Urothelium cell line (cell line): ENCODE data around the gene SLCO1B3.
"Not testable (repeated sequence)": the region's sequence is repeated elsewhere in the genome, so short reads cannot be mapped to it uniquely, and the experiment has no call there.

Experiments
- DNase-seq: peaks from one replicate; pipeline ENCODE4 v3.0.0; 2011; ENCODE audit warnings: low spot score, mixed read lengths
- FAIRE-seq: peaks from 2 replicates; lab custom pipeline; 2011; peaks lifted over from hg19 to GRCh38; lab: Jason Lieb, UNC

SLCO1B3 gene, protein sequence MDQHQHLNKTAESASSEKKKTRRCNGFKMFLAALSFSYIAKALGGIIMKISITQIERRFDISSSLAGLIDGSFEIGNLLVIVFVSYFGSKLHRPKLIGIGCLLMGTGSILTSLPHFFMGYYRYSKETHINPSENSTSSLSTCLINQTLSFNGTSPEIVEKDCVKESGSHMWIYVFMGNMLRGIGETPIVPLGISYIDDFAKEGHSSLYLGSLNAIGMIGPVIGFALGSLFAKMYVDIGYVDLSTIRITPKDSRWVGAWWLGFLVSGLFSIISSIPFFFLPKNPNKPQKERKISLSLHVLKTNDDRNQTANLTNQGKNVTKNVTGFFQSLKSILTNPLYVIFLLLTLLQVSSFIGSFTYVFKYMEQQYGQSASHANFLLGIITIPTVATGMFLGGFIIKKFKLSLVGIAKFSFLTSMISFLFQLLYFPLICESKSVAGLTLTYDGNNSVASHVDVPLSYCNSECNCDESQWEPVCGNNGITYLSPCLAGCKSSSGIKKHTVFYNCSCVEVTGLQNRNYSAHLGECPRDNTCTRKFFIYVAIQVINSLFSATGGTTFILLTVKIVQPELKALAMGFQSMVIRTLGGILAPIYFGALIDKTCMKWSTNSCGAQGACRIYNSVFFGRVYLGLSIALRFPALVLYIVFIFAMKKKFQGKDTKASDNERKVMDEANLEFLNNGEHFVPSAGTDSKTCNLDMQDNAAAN

GRCh38 chr12:20810487-20810886 lies at the start of gene SLCO1B3:
SLCO1B3 (plus strand) TSS chr12:20810705; CDS start chr12:20815739, 5,034 bp downstream.
- DNase-seq (no peak), FAIRE-seq (no peak)

DNA sequence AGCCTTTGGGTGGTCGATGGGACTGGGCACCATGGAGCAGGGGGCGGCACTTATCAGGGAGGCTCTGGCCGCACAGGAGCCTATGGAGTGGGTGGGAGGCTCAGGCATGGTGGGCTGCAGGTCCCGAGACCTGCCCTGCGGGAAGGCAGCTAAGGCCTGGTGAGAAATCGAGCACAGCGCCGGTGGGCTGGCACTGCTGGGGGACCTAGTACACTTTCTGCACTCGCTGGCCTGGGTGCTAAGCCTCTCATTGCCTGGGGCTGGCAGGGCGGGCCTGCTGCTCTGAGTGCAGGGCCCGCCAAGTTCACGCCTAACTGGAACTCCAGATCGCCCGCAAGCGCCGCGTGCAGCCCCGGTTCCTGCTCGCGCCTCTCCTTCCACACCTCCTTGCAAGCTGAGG lies 33.1 kb upstream of the SLCO1B3 start:
- DNase-seq: no peak
- FAIRE-seq: no peak

- no peak for FAIRE-seq
- DNase-seq: no peak
These were observed 31.5 kb upstream of the SLCO1B3 start for GRCh38 chr12:20778969-20779368.

GRCh38 chr12:20779971-20780370 lies 30.5 kb upstream of the SLCO1B3 start:
- not testable (repeated sequence) for DNase-seq, FAIRE-seq

DNA sequence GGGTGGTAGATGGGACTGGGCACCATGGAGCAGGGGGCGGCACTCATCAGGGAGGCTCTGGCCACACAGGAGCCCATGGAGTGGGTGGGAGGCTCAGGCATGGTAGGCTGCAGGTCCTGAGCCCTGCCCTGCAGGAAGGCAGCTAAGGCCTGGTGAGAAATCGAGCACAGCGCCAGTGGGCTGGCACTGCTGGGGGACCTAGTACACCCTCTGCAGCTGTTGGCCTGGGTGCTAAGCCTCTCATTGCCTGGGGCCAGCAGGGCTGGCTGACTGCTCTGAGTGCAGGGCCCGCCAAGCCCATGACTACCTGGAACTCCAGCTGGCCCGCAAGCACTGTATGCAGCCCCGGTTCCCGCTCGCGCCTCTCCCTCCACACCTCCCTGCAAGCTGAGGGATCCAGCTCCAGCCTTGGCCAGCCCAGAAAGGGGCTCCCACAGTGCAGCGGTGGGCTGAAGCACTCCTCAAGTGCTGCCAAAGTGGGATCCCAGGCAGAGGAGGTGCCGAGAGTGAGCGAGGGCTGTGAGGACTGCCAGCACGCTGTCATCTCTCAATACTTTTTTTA lies 26.6 kb upstream of the SLCO1B3 start:
- not testable (repeated sequence) for DNase-seq, FAIRE-seq

- no peak for FAIRE-seq
These were observed 17.5 kb upstream of the SLCO1B3 start for GRCh38 chr12:20792971-20793370.

GRCh38 chr12:20798554-20798953 lies 12.0 kb upstream of the SLCO1B3 start:
- DNase-seq (no peak), FAIRE-seq (no peak)

More at GRCh38 chr12:20792971-20793370, 17.5 kb upstream of the SLCO1B3 start:
- no peak for DNase-seq

DNA sequence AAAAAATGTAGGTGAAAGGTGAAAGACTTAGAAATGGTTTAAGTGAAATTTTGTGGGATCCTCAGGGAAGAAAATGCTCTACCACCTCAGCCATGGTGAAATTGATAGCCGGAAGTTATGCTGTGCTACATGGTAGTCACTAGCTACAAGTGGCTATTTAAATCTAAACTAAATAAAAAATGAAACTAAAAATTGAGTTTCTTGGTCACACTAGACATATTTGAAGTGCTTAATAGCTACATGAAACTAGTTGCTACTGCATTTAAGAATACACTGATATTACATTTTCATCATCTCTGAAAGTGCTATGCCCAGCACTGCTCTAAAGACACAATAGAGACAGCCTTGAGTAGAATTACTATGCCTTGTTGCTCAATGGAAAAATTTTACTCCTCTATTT lies 10.3 kb upstream of the SLCO1B3 start:
- DNase-seq (no peak), FAIRE-seq (no peak)

GRCh38 chr12:20801035-20801434 lies 9.5 kb upstream of the SLCO1B3 start:
- FAIRE-seq: no peak
- DNase-seq: no peak

- FAIRE-seq (no peak), DNase-seq (no peak)
These were observed 4.6 kb upstream of the SLCO1B3 start for GRCh38 chr12:20805921-20806320.

DNA sequence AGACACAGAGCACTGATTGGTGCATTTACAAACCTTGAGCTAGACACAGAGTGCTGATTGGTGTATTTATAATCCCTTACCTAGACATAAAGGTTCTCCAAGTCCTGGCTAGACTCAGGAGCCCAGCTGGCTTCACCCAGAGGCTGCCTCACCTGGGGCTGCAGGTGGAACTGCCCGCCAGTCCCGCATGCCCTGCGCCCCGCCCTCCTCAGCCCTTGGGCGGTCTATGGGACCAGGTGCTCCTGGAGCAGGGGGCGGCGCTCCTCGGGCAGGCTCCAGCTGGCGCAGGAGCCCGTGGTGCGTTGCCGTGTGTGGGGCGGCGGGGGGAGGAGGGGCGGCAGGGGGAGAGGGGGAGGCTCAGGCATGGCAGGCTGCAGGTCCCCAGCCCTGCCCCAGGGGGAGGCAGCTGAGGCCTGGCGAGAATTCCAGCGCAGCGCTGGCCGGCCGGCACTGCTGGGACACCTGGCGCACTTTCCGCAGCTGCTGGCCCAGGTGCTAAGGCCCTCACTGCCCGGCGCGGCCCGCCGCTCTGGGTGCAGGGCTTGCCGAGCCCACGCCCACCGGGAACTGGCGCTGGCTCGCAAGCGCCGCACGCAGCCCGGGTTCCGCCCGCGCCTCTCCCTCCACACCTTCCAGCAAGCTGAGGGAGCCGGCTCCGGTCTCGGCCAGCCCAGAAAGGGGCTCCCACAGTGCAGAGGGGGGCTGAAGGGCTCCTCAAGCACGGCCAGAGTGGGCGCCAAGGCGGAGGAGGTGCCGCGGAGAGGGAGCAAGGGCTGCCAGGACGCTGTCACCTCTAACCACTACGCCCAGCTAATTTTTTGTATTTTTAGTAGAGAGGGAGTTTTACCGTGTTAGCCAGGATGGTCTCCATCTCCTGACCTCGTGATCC lies 3.1 kb upstream of the SLCO1B3 start:
- no peak for FAIRE-seq
- no peak for DNase-seq

GRCh38 chr12:20808521-20808920 lies 2.0 kb upstream of the SLCO1B3 start:
- FAIRE-seq: no peak
- DNase-seq: no peak

DNA sequence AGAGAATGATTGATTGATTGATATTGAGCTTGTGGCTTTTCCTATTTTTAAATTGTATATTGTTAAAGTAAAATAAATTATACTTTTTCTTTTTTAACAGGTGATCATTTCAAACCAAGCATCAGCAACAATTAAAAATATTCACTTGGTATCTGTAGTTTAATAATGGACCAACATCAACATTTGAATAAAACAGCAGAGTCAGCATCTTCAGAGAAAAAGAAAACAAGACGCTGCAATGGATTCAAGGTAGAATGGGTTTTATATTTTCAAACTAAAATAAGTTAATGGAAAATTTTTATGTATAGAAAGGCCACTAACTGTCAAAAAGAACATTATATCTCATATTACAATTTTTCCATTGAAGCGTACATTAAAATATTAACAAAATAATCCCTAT lies 5.1 kb downstream of the SLCO1B3 start:
- FAIRE-seq (no peak), DNase-seq (no peak)

- FAIRE-seq (no peak), DNase-seq (no peak)
These were observed 11.9 kb downstream of the SLCO1B3 start for GRCh38 chr12:20822415-20822814.

DNA sequence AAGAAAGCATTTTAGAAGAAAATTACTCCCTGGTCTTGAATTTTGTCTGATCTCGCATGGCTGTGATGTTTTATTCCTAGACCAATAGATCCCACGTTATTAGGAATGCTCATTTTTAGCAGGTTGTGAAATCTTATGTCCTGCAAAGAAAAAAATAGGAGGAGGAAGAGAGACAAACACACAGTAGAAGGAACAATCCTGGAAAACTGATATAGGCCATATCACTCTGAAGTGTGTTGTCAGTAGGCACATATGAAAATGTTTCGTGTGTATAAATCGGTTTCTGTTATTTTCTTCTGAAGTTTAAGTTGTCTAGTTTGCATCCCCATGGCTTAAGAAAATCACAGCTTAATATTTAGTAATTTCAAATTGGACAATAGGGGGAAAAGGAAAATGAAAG lies 12.4 kb downstream of the SLCO1B3 start:
- FAIRE-seq: no peak
- no peak for DNase-seq

- DNase-seq (no peak), FAIRE-seq (no peak)
These were observed 19.4 kb downstream of the SLCO1B3 start for GRCh38 chr12:20829919-20830318.

- FAIRE-seq: no peak
- no peak for DNase-seq
These were observed 20.0 kb downstream of the SLCO1B3 start for GRCh38 chr12:20830456-20830855.

GRCh38 chr12:20832911-20833310 lies 22.4 kb downstream of the SLCO1B3 start:
- peak; percentile 17 for DNase-seq
- no peak for FAIRE-seq

- FAIRE-seq: no peak
These were observed 42.1 kb downstream of the SLCO1B3 start for GRCh38 chr12:20852649-20853048.

GRCh38 chr12:20863056-20863455 lies 52.6 kb downstream of the SLCO1B3 start:
- DNase-seq (no peak), FAIRE-seq (no peak)

More at GRCh38 chr12:20852649-20853048, 42.1 kb downstream of the SLCO1B3 start:
- no peak for DNase-seq

GRCh38 chr12:20865873-20866272 lies 55.4 kb downstream of the SLCO1B3 start:
- FAIRE-seq (no peak), DNase-seq (no peak)
